HepG2 (cell line): ENCODE measurements around the gene LSM2. TPM values are rescaled to one million over a fixed set of nuclear protein-coding genes. Genes with fewer than 3 reads are reported as not detected.
A peak's percentile ranks its signal among the peaks of the same experiment; 100 is the strongest.

Experiments
- ETV6 ChIP-seq: sonication (generic); formaldehyde crosslinking; conservative IDR thresholded peaks from 2 replicates; pipeline ENCODE4 v1.4.0; 2020; ENCODE audit warnings: missing genetic modification reagents
- GMEB1 ChIP-seq: sonication (generic); formaldehyde crosslinking; IDR thresholded peaks from 2 replicates; pipeline ENCODE4 v1.5.1; 2020; ENCODE audit warnings: missing genetic modification reagents, mild to moderate bottlenecking, borderline replicate concordance
- KAT2B ChIP-seq: fragments of 150-350 bp; IDR thresholded peaks from 2 replicates; pipeline ENCODE4 v1.6.1; 2014; ENCODE audit warnings: low read depth, low read length, borderline replicate concordance
- LRRFIP1 ChIP-seq: sonication (generic); formaldehyde crosslinking; conservative IDR thresholded peaks from 2 replicates; pipeline ENCODE4 v1.4.0; 2020; ENCODE audit warnings: missing genetic modification reagents
- MIER3 ChIP-seq: IDR thresholded peaks from 2 replicates; pipeline ENCODE4 v1.6.1; 2016; ENCODE audit warnings: missing compliant biosample characterization, borderline replicate concordance
- RBAK ChIP-seq: sonication (generic); formaldehyde crosslinking; IDR thresholded peaks from 2 replicates; pipeline ENCODE4 v1.5.1; 2020; ENCODE audit warnings: mild to moderate bottlenecking, missing genetic modification reagents
- U2AF2 ChIP-seq: fragments of 200-400 bp; formaldehyde crosslinking; IDR thresholded peaks from 2 replicates; pipeline ENCODE4 v1.6.1; 2017; ENCODE audit warnings: low read depth, mild to moderate bottlenecking, low read length
- ZBTB40 ChIP-seq, 2 experiments: fragments of 450-650 bp in 1 of 2; sonication (generic) in 1 of 2; formaldehyde crosslinking in 1 of 2; IDR thresholded peaks; 2 replicates each; pipeline versions ENCODE4 v1.6.1 to v1.8.0; 2016 to 2022; ENCODE audit warnings: antibody characterized with exemption in 1 of 2, mild to moderate bottlenecking in 1 of 2, missing genetic modification reagents in 1 of 2
- ZNF251 ChIP-seq: sonication (generic); formaldehyde crosslinking; IDR thresholded peaks from 2 replicates; pipeline ENCODE4 v1.9.0; 2021; ENCODE audit warnings: mild to moderate bottlenecking, missing genetic modification reagents
- ZNF260 ChIP-seq: sonication (generic); formaldehyde crosslinking; IDR thresholded peaks from 2 replicates; pipeline ENCODE4 v1.4.0; 2020; ENCODE audit warnings: missing genetic modification reagents, low read depth, mild to moderate bottlenecking, borderline replicate concordance
- ZNF577 ChIP-seq: sonication (generic); formaldehyde crosslinking; IDR thresholded peaks from 2 replicates; pipeline ENCODE4 v1.4.0; 2020; ENCODE audit warnings: mild to moderate bottlenecking, low read depth, missing genetic modification reagents, borderline replicate concordance
- polyA plus RNA-seq, 8 experiments: library from polyadenylated mRNA; depleted of rRNA in 3 of 8; stranded (reverse) in 7 of 8; unstranded in 1 of 8; fragments of >200 nt; fragmentation: Illumina TruSeq in 4 of 8; extraction: Trizol in 4 of 8; gene quantifications; 2 replicates each; pipeline versions ENCODE4 v1.2.1 to v1.2.3, GENCODE V29; 2011 to 2016; ENCODE audit warnings: low read depth in 4 of 8, missing spikeins in 1 of 8, mixed read lengths in 1 of 8; ENCODE audit not compliant: insufficient read depth in 1 of 8
- total RNA-seq, 5 experiments: library from RNA; depleted of rRNA; stranded (reverse); fragments of >200 nt; fragmentation: Illumina TruSeq; extraction: Trizol; gene quantifications; 2 replicates each; pipeline ENCODE4 v1.2.3, GENCODE V29; 2016; ENCODE audit warnings: low read depth in 1 of 5
- TF ChIP-seq, protein P1 (sequence below): sonication (generic); formaldehyde crosslinking; IDR thresholded peaks from 2 replicates; pipeline ENCODE4 v1.8.0; 2022; ENCODE audit warnings: missing genetic modification reagents, low read depth, mild to moderate bottlenecking, borderline replicate concordance
- TF ChIP-seq, protein P2 (sequence below): sonication (generic); formaldehyde crosslinking; IDR thresholded peaks from 2 replicates; pipeline ENCODE4 v1.8.1; 2023; ENCODE audit warnings: mild to moderate bottlenecking, missing genetic modification reagents, borderline replicate concordance

Gene LSM2
- total and polyA plus RNA-seq, 2 of the 13 experiments (the other 11 are each of a cell fraction or from before 2014, with no cell fraction given) = 69.4 to 90.5 TPM

GRCh38 chr6:31765910-31766794 is 40.6 kb downstream of the LSM2 start (continued):
- TF ChIP-seq, protein P1, sequence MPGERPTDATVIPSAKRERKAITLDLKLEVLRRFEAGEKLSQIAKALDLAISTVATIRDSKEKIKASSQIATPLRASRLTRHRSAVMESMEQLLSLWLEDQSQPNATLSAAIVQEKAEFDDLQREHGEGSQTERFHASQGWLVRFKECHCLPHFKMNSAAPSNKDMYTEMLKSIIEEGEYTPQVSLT (CRISPR knock-in tag) = no peak
- TF ChIP-seq ZNF251 = no peak
- no peak for TF ChIP-seq ETV6 (CRISPR knock-in tag)
- no peak for TF ChIP-seq KAT2B
- no peak for TF ChIP-seq U2AF2
- no peak for TF ChIP-seq MIER3 (CRISPR knock-in tag)
- TF ChIP-seq, protein P2, sequence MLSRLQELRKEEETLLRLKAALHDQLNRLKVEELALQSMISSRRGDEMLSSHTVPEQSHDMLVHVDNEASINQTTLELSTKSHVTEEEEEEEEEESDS (CRISPR knock-in tag) = no peak
- no peak for TF ChIP-seq RBAK (CRISPR knock-in tag)
- no peak for TF ChIP-seq ZNF577 (CRISPR knock-in tag)
- peak; percentile 63; the same call in 1 of the 2 replicates for TF ChIP-seq GMEB1 (CRISPR knock-in tag)
- TF ChIP-seq ZNF260 = no peak
- no peak for TF ChIP-seq LRRFIP1
- no peak for TF ChIP-seq ZBTB40 (IDR thresholded peaks at IDR 0.05)
- 0 out of 2 replicates have a peak, but pooled peaks have one; percentile 22 for TF ChIP-seq ZBTB40 (CRISPR knock-in tag; IDR thresholded peaks at IDR 0.05)
